HG02973 (cell line): ENCODE data around the gene C4orf36.

Source experiments
- ATAC-seq: cut with Tn5 transposase; IDR thresholded peaks from one replicate; pipeline ENCODE4 v1.9.1; 2021; ENCODE audit warnings: moderate library complexity; ENCODE audit not compliant: unreplicated experiment

Gene C4orf36, protein sequence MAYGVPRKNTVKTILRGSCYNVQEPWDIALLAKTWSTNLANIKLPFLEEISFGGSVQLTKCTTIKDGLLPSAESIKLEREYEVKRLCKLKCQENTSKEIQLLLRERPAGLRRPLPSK

DNA sequence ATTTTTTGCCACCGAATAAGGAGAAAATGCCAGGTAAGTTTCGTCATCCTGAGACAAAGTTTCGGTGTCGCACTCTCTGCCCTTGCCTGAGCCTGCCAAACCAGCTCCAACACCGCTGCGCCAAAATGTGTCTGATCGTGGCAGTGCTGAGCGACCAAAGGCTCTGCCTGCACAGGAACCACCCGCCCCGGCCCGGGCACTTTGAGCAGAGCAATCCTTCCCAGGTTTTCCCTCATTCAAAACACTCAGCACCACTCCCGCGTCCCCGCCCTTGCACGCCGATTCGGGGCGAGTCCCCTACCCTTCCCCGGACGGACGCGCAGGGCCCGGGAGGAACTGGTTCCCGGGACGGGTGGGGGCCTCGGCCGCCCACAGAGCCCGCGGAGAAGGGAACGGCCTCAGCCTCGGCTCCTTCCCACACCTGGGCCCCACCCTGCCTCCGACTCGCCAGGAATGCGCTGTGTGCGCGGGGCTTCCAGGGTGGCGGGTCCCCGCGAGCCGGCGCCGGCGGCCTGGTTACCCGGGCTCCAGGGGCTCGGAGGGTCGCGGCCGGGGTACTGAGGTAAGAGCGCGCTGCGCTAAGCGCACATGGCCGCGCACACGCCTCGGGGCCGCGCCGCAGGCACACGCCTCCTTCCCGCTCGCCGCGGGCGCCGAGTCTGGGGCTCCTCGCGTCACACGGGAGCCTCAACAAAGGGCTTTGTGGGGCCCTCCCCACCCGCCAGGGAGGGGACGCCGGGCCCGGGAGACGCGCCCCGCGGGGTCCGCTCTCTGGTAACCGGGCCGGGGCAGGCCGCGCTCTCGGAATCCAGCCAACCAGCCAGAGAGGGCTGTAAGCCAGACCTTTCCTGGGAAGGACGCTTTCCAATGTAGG, at the start of gene C4orf36:
Gene C4orf36 (minus strand): TSS at position 661 of the 874 bp plus-strand sequence. CDS start 902 bp downstream, outside the sequence.
- ATAC-seq = peak; percentile 56

- no peak for ATAC-seq
Observed at GRCh38 chr4:86940920-86941460, 48.8 kb upstream of the C4orf36 start.

DNA sequence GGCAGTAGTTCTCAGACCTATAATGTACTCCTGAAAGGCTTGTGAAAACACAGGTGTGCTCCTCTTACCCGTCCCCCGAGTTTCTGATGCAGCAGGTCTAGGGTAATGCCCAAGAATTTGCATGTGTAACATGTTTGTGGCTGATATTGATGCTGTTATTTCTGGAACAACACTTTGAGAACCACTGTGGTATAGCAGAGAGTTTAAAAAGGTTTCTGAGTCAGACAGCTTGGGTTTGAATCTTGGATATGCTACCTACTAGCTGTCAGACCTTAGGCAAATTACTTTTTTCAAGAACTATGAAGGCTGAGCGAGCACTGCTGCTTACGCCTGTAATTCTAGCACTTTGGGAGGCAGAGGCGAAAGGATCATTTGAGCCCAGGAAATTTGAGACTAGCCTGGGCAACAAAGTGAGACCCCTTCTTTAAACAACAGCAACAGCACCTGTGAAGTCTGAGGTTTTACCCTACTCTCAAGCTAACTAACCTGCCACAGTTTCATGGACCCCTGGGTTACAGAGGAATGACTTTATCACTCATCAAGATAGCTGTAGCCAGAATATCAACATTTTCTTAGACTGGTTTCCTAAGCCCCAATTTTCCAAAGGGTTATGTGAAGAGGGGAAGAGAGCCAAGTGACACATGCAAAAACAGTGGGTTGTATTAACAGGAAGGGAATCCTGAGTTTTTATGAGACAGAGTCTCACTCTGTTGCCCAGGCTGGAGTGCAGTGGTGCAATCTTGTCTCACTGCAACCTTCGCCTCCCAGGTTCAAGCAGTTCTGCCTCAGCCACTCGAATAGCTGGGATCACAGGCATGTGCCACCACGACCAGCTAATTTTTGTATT, 47.7 kb upstream of the C4orf36 start:
- ATAC-seq = peak; percentile 66

DNA sequence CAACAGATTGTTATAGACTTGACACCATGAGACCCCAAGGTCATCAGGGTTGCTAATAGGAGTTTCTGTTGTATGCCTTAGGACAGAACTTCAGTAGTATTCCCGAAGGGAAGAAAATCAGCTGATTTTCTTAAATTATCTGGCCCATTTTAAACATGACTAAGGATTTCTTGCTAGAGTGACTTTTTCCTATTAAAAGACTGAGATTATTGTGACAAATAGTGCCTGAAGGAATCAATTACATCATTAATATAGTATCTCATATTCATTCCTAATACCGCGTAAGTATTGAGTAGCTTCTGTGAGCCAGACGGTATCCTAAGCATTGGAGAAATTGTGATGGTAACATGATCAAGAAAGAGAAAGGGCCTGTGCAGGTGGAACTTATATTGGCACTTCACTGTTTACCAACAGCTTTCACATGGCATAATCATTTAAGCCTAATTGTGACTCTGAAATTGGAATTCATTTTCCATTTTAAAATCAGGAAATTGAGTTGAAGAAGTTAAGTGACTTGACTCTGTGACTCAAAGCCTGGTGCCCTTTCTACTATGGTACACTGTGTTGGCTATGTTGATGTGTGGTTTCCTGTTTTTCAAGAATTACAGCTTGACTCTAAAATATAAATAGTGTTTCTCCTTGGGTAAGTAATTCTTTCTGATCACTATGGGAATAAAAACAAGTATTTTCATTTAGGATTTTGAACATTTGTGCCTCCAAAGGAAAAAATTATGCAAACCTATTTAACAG, 46.7 kb upstream of the C4orf36 start:
- no peak for ATAC-seq

DNA sequence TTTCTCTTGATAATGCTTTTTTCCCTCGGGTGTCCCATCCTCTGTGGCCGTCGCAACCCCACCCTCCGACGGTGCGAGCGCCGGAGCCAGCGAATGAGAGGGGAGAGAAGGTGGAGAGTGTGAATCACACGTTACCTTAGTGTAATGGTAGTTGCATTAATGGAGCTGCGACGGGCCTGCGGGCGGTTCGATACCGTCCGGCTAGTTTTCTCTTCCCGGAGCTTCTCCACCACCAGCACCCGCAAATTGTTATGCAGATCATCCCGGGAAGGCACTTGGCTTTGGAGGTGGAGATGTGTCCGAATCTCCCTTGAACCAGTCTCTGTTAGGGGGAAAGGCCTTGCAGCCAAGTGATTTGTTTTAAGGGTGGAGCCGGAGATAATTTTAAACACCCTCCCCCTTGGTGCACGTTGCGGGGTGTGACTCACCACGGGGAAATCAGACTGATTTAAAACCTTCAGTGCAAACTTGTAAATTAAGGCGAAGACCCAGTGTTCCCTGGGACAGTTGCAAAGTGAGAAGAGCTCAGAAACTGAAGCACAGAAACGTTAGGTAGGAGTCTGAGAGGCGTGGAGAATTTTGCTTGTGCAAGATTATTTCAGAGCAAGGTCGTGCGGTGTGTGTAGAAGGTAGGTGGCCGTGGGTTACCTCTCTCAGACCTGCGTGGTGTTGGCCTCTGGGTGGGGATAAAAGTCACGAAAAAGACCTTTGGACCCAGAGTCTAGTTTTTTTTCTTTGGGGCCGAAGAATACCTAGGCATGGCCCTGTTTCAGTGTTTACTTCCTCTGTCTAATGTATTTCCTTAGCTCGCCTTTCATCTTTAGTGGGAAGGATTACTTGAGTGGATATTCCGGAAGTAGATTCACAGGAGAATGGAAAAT, 43.9 kb upstream of the C4orf36 start:
- peak; percentile 26 for ATAC-seq

GRCh38 chr4:86935566-86935852, 43.3 kb upstream of the C4orf36 start:
- no peak for ATAC-seq

- ATAC-seq = peak; percentile 44
Observed at GRCh38 chr4:86934771-86935565, 42.7 kb upstream of the C4orf36 start, which contains the start of gene AFF1. AFF1 (plus strand) TSS chr4:86935011; CDS start chr4:86948534, 13,523 bp downstream.

DNA sequence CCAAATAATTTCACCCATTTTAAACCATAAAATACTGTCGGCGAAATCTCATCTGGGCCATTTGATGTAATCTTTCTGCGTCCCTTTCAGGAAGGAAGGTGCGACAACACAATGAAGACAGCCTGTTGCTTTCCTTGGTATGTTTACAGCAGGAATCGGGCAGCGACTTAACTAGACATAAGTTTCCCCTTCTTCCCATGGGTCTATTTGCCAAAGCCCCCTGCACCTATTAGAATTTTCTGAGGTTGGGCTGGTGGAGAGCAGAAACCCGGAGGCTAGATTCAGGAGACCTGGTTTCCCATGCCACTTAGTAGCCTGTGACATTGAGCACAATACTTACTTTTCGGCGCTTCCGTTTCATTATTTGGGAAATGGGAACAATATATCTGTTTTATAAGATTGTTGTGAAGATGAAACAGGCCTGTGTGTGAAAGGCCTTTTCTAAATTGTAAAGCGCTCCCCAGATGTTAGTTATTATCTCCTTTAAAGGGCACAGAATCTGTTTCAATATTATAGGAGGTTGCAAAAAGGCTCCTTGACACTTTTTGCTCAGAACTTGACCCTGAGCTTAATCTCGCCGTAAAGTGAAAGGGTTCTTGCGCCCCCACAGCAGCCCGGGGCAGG, 42.0 kb upstream of the C4orf36 start:
- no peak for ATAC-seq

GRCh38 chr4:86928400-86929255, 36.4 kb upstream of the C4orf36 start:
- no peak for ATAC-seq

DNA sequence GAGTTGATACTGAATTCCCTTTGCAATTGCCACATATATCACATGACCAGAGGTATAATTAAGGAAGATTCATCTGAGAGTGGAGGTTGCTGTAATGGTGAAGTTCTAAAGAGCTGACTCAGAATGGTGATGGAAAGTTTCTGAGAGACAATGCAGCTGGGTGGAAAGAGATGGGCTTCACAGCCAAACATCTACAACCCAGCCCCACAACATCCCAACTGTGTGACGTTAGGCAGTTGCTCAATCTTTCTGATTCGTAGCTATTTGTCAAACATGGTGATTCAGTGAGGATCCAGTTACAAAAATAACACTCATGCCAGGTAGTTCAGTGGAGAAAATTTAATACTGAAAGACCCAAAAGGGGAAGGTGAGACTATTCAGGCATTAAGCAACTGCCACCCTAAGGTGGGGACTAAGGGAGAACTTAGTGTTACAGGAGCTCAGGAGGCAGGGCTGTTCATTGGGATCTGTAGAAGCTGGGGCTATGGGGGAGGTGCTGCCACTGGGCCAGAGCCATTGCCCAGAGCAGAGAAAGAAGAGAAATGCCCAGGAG, 35.7 kb upstream of the C4orf36 start:
- no peak for ATAC-seq

DNA sequence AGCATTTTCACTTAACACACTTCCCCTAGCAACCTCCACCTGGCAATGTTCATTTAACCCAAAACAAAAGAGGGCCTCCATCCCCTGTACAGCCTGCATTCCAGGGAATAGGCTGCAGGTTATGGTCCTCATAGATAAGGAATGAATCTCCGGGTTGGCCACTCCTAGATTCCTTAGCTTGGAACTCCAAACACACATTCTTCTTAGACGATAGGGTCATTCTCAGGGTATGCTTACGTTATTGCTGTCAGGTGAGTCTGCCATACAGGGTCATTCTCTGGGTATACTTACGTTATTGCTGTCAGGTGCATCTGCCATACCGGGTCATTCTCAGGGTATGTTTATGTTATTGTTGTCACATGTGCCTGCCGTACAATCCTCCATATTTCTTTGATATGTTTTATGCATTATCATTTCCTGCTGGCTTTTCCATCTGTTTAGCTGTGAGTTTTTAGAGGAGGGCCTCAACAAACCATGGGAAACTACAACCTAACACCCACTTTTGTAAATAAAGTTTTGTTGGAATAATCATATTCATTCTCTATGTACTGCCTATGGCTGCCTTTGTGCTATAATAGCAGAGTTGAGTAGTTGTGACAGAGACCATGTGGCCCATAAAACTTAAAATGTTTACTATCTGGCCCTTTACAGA, 34.3 kb upstream of the C4orf36 start:
- no peak for ATAC-seq

DNA sequence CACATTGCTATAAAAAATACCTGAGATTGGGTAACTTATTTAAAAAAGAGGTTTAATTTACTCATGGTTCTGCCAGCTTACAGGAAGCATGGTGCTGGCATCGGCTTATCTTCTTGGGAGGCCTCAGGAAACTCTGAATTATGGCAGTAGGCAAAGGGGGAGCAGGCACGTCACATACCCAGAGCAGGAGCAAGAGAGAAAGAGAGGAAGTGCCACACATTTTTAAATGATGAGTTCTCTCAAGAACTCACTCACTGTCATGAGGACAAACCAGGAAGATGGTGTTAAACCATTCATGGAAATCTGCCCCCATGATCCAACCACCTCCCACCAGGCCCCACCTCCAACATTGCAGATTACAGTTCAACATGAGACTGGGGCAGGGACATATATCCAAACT, 32.6 kb upstream of the C4orf36 start:
- ATAC-seq = no peak

DNA sequence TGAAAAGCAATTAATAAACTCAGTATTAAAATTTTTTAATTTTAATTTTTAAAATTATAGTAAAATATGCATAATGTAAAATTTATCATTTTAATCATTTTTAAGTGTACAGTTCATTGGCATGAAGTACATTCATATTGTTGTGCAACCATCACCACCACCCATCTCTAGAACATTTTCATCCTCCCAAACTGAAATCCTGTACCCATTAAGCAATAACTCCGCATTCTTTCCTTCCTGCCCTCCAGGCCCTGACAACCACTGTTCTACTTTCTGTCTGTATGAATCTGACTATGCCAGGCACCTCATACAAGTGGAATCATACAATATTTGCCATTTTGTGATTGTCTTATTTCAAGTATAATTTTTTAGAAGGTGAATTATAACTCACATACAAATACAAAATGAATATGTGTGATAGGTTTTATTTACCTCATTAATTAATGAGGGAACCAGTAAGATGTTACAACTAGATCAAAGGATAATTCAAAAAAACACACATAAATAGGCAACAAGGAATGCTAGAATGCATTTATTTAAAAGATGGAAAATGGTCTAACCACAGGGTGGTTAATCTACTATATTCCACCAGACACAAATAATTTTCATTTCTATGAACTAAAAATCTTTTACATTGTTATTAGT, 29.5 kb upstream of the C4orf36 start:
- ATAC-seq = no peak

GRCh38 chr4:86919561-86920223, 27.5 kb upstream of the C4orf36 start:
- no peak for ATAC-seq

DNA sequence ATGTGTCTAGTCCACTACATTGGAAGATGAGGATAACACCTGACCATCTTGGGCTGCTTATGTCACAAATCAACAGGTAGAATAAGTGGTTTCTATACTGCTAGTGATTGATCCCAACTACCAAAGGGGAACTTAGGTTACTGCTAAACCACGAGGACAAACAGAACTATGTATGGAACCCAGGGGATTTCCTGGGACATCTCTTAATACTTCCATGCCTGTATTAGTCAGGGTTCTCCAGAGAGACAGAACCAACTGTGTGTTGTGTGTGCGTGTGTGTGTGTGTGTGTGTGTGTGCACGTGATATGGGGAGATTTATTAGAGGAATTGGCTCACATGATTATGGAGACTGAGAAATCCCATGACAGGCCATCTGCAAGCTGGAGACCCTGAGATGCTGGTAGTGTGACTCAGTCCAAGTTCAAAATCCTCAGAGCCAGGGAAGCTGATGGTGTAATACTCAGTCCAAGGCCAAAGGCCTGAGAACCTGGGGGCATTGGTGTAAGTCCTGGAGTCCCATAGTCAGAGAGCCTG, 26.4 kb upstream of the C4orf36 start:
- no peak for ATAC-seq
